ENCODE measurements around the gene POU3F1.
"Not testable (repeated sequence)": the region's sequence is repeated elsewhere in the genome, so short reads cannot be mapped to it uniquely, and the experiment has no call there.

The POU3F1 gene

GRCh38 chr1:38046884-38047602 is 450 bp upstream of the POU3F1 start:
- peak; percentile 57 to 65 for DNase-seq

DNA sequence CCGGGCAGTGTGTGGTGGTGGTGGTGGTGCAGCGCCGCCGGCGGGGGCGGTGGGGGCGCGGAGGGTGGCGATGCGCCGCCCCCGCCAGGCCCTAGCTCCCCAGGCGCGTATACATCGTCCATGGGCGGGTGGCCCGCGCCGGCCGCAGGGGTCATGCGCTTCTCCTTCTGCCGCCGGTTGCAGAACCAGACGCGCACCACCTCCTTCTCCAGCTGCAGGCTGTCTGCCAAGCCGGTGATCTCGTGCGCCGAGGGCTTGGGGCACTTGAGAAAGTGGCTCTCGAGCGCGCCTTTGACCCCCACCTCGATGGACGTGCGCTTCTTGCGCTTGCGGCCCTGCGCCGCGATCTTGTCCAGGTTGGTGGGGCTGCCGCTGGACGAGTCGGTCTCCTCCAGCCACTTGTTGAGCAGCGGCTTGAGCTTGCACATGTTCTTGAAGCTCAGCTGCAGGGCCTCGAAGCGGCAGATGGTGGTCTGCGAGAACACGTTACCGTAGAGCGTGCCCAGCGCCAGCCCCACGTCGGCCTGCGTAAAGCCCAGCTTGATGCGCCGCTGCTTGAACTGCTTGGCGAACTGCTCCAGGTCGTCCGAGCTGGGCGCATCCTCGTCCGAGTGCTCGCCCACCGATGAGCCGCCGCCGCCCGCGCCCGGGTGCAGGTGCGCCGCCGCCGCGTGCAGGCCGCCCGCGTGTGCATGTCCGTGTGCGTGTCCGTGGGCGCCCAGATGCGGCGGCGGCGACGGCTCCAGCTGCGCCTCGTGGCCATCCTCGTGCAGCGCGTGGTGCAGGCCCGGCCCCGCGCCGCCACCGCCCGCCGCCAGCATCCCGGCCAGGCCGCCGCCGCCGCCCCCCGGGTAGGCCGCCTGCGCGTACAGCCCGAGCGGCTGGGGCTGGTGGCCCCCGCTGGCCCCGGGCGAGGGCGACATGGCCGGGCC is 926 bp downstream of the POU3F1 start:
- DNase-seq = peak in 1 of 2 experiments; percentile 16

- DNase-seq = no peak
These were observed 2.1 kb downstream of the POU3F1 start for GRCh38 chr1:38044221-38045215.

GRCh38 chr1:38043036-38043747 is 3.4 kb downstream of the POU3F1 start:
- DNase-seq = no peak

DNA sequence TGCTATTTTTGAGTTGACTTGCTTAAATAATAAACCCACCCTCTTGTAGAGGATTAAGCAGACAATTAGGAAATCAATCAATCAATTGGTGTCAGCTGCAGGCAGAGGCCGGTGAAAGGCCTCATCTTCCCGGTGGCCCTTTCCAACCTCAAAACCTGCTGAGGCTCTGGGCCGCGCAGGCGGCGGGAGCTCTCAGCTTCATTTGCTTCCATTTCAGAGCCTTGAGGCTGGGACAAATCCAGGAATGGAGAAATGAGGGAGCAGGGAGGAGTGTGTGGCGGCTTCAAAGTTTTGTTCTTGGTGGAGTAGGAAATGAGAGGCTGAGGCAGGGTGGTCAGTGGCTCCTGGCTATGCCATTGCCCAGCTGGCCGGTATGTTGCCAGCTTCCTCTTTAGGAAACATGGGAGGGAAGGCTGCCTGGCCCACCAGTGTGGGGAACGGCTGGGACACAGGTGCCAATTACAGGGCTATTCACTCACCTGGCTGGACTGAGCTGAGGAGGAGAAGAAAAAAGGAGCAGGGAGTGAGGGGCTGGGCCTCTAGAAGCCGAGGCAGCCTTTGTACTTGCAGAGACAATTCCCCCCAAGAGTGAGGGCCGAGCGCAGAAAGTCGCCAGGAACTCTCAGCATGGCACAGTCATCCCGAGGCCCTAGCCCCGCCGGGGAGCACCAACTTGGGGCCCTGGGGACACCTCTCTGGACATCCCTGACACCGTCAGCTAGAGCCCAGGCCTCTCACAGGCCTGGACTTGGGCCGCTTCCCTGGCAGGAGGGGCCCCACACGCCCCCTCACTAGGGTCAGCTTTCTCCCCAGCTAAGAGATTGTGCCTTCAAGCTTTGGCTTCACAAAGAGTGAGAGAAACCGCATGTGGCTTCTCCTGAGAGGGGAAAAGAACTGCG is 4.4 kb downstream of the POU3F1 start:
- DNase-seq = no peak

- DNase-seq = no peak
These were observed 7.1 kb downstream of the POU3F1 start for GRCh38 chr1:38039331-38040088.

GRCh38 chr1:38038861-38039260 is 7.7 kb downstream of the POU3F1 start:
- DNase-seq = no peak

DNA sequence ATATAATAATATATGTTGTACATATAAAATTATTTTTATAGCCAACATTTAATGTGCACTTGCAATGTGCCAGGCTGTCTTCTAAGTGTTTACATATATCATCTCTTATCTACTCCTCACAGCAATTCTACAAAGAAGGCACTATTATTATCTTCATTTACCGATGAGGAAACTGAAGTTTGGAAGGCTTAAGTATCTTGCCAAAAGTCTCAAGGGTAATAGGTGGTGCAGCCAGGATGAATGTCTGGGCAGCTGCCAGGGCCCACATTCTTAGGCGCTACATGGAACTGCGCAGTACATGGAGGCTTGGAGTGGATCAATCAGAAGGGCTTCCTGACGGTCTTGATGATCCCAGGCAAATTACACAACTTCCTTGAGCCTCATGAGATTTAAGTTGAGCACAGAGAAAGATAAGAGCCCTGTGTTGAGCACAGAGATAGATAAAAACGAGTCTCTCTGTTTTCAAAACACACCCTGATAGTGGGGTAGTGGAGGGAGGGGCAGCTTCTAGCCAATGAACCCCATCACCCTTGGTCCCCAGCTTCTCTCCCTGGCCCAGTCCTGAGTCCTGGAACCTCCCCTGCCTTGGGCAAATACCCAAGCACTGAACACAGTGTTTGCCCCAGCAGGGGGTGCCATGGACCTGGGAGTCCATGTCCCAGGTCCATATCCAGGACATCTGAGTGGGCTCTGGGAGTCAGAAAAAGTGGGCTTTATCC is 9.2 kb downstream of the POU3F1 start:
- no peak for DNase-seq

GRCh38 chr1:38034871-38035270 is 11.7 kb downstream of the POU3F1 start:
- DNase-seq = no peak

GRCh38 chr1:38032992-38033391 is 13.6 kb downstream of the POU3F1 start:
- not testable (repeated sequence) for DNase-seq

- DNase-seq = no peak
These were observed 15.1 kb downstream of the POU3F1 start for GRCh38 chr1:38031513-38031866.

DNA sequence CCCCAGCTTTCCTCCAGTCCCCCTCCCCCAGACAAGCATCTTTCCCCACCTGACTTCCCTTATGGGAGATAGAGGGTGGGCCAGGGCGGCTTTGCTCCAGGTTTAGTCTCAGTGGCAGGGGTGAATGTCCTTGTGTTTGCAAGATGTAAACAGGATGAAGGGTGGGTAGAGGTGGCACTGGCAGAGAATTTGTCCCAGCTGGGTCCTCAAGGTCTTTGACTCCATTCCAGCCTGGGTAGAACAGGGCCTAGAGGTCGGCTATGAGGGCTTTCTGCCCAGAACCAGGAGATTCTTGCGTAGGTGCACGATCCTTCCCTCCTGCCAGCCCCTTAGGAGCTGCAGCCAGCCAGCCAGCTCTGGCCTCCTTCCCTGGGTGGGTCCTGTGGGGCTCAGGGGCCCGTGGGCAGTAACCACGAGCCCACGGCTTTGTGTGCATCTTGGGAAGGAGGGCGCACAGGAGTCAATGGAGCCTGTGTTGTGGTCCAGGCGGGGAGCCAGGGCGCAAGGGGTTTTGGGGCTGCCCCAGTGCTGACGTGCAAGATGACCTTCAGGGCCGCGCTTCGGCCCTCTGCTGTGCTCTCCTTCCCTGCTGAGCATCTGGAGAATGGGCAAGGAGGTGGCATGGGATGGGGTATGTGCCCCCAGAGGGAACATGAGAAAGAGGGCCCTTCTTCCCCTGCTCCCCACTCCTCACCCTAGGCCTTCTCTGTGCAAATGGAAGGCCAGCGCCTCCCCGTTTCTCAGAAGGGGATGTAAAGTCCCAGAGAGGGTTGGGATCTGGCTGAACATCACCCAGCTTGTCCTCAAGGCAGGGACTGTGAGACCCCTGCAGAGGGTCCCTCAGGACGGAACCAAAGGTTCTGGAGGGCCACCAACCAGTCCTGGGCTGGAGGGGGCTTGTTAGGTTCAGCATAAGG is 15.7 kb downstream of the POU3F1 start:
- no peak for DNase-seq

DNA sequence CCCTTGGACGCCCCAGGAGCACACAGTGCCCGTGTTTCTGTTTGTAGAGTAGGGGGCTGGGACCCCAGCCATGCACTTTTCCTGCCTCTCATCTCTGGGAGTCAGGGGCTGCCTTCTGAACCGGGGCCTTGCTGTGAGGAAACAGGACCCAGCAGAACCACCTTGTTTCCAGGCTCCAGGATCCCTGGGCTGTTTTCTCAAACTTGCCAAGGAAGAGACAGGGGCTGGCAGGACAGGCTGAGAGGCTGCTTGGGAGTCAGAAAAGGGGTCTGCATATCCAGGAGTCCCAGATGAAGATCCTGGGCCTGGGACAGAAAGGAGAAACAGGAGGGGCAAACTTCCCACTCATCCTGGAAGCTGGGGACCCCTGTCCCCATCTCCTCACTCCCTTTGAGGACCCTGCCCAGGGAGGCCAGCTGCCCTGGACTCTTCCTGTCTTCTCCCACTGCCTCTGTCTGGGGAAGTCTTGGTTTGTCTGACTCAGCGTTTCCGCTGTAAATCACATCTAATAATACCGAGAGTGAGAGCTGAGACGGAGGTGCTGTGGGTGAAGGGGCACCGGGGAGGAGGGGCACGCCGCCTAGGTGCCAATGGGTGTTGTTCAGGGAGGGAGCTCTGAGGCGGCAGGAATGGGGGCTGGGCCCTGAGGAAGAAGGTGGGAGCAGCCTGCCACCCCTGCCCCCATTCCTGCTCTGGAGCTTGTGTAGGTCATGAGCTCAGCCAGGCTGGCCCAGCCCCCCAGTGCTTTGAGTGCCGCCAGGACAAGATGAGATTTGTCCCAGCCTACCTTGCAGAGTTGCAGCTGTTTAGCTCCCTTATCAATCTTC is 16.7 kb downstream of the POU3F1 start:
- no peak for DNase-seq

GRCh38 chr1:38029081-38029681 is 17.4 kb downstream of the POU3F1 start:
- DNase-seq = no peak

- no peak for DNase-seq
These were observed 17.9 kb downstream of the POU3F1 start for GRCh38 chr1:38028671-38029070.

GRCh38 chr1:38028105-38028591 is 18.4 kb downstream of the POU3F1 start:
- no peak for DNase-seq

All from NCI-H1930 (cell line).